Vagina (tissue), 2 donors: ENCODE results near the gene RUNX2. TPM values are rescaled to one million over a fixed set of nuclear protein-coding genes. Genes with fewer than 3 reads are reported as not detected.

ENCODE experiments used
- DNase-seq, 2 donors: peaks; one replicate each; pipeline ENCODE4 v3.0.0-alpha.2; 2017; ENCODE audit errors: extremely low spot score in 2 of 2
- H3K27ac ChIP-seq: fragments of 200-600 bp; sonication (generic); one replicate; pipeline ENCODE4 v1.5.1; 2019
- H3K27me3 ChIP-seq: fragments of 200-600 bp; sonication (generic); one replicate; pipeline ENCODE4 v1.5.1; 2019
- H3K36me3 ChIP-seq, 2 donors: fragments of 200-600 bp; sonication (generic); one replicate each; pipeline ENCODE4 v1.5.1; 2017 to 2019
- H3K4me1 ChIP-seq: fragments of 200-600 bp; sonication (generic); one replicate; pipeline ENCODE4 v1.5.1; 2019
- H3K4me3 ChIP-seq, 2 donors: fragments of 200-600 bp; sonication (generic); 1 replicate in 1 of 2; 2 replicates in 1 of 2; pipeline ENCODE4 v1.5.1; 2016 to 2019
- H3K9me3 ChIP-seq: fragments of 200-600 bp; sonication (generic); one replicate; pipeline ENCODE4 v1.5.1; 2019
- POLR2A ChIP-seq, 2 donors: fragments of 450-650 bp; IDR thresholded peaks; one replicate each; pipeline ENCODE4 v1.6.1; 2017; ENCODE audit warnings: antibody characterized with exemption in 2 of 2, mild to moderate bottlenecking in 2 of 2, moderate library complexity in 2 of 2
- POLR2AphosphoS5 ChIP-seq, 2 donors: sonication (generic); formaldehyde crosslinking; IDR thresholded peaks; one replicate each; pipeline ENCODE4 v1.9.0; 2017; ENCODE audit warnings: antibody characterized with exemption in 2 of 2, mild to moderate bottlenecking in 2 of 2, low read depth in 1 of 2; ENCODE audit not compliant: insufficient read depth in 1 of 2
- intact Hi-C: fragments of 100-400 bp; cut with DNase I; formaldehyde crosslinking; loops from one replicate; pipeline ENCODE4 v1.15.1; 2023
- total RNA-seq: library from RNA; depleted of rRNA; stranded (reverse); fragments of >200 nt; gene quantifications from one replicate; pipeline ENCODE4 v1.2.3, GENCODE V29; 2016
- TF ChIP-seq, protein P1 (sequence below), 3 experiments: fragments of 450-650 bp in 2 of 3; fragments of 200-600 bp in 1 of 3; sonication (generic) in 1 of 3; IDR thresholded peaks; one replicate each; pipeline ENCODE4 v1.5.1; 2017 to 2019; ENCODE audit warnings: antibody characterized with exemption in 3 of 3, mild to moderate bottlenecking in 2 of 3, moderate library complexity in 2 of 3

The RUNX2 gene
- total RNA-seq, 1 donor from 2014 or later, result 13.0 TPM

DNA sequence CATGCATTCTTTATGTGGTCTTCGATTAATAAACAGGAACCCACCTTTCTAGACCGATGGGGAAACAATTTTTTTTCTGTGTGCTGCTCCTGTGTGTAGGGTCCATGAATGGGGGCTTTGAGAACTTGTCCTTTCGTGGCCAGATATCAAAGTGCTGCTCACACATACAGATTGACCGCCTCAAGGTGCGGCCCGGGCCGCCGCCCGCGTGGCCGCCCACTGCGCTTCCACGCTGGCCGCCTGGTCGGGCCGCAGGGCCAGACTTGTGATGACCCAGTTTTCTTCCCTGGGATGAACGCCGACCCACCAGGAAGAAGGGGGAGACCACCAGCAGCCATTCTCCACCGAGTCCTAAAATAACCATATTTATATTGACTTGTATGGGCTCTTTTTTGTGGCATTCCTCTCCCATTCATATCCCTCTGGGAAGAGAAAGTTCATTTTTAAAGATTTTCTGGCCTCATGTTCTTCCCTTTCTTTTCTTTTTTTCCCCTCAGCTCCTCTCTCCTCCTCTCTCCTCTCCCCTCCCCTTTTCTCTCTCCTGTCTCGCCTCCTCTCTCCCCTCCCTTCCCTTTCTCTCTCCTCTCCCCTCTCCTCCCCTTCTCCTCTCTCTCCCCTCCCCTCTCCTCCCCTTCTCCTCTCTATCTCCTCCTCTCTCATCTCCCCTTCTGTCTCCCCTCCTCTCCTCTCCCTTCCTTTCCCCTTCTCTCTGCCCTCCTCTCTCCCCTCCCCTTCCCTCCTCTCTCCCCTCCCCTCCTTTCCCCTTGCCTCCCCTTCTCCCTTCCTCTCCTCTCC is 314.4 kb downstream of the RUNX2 start:
- no peak for DNase-seq
- Histone ChIP-seq H3K27ac (no peak overlapping the region), H3K27me3 (no peaks in the 10 kb centered on the region), H3K4me3 (no peak overlapping the region), H3K9me3 (no peaks in the 10 kb centered on the region), H3K36me3 (no peaks in the 10 kb centered on the region), H3K4me1 (no peaks in the 10 kb centered on the region)
- TF ChIP-seq, protein P1, sequence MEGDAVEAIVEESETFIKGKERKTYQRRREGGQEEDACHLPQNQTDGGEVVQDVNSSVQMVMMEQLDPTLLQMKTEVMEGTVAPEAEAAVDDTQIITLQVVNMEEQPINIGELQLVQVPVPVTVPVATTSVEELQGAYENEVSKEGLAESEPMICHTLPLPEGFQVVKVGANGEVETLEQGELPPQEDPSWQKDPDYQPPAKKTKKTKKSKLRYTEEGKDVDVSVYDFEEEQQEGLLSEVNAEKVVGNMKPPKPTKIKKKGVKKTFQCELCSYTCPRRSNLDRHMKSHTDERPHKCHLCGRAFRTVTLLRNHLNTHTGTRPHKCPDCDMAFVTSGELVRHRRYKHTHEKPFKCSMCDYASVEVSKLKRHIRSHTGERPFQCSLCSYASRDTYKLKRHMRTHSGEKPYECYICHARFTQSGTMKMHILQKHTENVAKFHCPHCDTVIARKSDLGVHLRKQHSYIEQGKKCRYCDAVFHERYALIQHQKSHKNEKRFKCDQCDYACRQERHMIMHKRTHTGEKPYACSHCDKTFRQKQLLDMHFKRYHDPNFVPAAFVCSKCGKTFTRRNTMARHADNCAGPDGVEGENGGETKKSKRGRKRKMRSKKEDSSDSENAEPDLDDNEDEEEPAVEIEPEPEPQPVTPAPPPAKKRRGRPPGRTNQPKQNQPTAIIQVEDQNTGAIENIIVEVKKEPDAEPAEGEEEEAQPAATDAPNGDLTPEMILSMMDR (IDR thresholded peaks at IDR 0.05), result no peak
- no peak for TF ChIP-seq POLR2A (IDR thresholded peaks at IDR 0.05)
- TF ChIP-seq POLR2AphosphoS5 (IDR thresholded peaks at IDR 0.05; ENCODE audit: insufficient read depth in 1 of 2, low read depth in 1 of 2), result no peak
- intact Hi-C loops, result no loop called here

DNA sequence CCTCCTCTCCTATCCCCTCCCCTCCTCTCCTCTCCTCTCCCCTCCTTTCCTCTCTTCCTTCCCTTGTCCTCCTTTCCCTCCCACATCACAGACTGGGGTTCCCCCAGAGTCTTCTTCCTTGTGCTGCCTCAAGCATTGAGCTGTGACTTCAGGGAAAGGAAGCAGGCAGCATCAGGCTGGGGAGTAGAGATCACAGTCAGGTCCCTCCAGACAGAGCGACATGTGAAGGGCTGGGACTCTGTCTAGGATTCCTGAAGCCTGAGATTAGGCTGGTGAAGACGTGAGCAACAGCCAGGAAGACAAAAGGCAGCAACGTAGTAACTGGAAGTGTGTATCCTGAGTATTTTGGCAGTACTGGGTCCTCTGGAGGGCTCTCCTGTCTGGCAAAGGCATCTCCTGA is 315.0 kb downstream of the RUNX2 start:
- Histone ChIP-seq H3K9me3 (no peaks in the 10 kb centered on the region), H3K27me3 (no peaks in the 10 kb centered on the region), H3K36me3 (no peaks in the 10 kb centered on the region), H3K27ac (no peak overlapping the region), H3K4me3 (no peak overlapping the region), H3K4me1 (no peaks in the 10 kb centered on the region)
- DNase-seq, result no peak
- TF ChIP-seq, protein P1 (IDR thresholded peaks at IDR 0.05), result no peak
- TF ChIP-seq POLR2AphosphoS5 (IDR thresholded peaks at IDR 0.05; ENCODE audit: insufficient read depth in 1 of 2, low read depth in 1 of 2) (no peak), POLR2A (IDR thresholded peaks at IDR 0.05) (no peak)
- intact Hi-C loops, result no loop called here

DNA sequence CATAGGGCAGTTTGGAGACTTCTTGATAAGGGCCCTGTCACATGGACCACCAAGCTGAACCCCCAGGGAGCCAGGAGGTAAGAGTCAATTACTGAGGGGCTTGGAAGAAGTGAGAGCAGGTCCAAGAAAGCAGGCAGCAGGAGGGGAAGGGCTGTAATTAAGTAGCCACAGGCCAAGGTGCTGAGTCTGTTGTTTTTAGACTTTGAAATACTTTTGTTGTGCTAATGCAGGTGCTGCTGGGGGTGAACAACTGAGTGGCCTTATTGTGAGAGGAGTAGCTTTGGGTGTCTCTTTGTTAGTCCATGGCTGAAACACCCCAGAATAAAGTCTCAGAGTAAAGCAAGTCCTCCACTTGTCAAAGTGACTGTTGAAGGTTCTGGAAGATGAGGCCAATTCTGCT is 316.6 kb downstream of the RUNX2 start:
- intact Hi-C loops, result no loop called here
- TF ChIP-seq POLR2AphosphoS5 (IDR thresholded peaks at IDR 0.05; ENCODE audit: insufficient read depth in 1 of 2, low read depth in 1 of 2) (no peak), POLR2A (IDR thresholded peaks at IDR 0.05) (no peak)
- TF ChIP-seq, protein P1 (IDR thresholded peaks at IDR 0.05), result no peak
- H3K4me3 ChIP-seq, result no peak overlapping the region
- H3K36me3 ChIP-seq, result no peaks in the 10 kb centered on the region
- no peaks in the 10 kb centered on the region for H3K27me3 ChIP-seq
- no peaks in the 10 kb centered on the region for H3K9me3 ChIP-seq
- H3K4me1 ChIP-seq, result no peaks in the 10 kb centered on the region
- H3K27ac ChIP-seq, result no peak overlapping the region
- DNase-seq, result no peak

- Histone ChIP-seq H3K36me3 (no peaks in the 10 kb centered on the region), H3K9me3 (no peaks in the 10 kb centered on the region), H3K27me3 (no peaks in the 10 kb centered on the region)
Observed at GRCh38 chr6:45645302-45645701, 317.2 kb downstream of the RUNX2 start.

More at GRCh38 chr6:45645302-45645701, 317.2 kb downstream of the RUNX2 start:
- no peaks in the 10 kb centered on the region for H3K4me1 ChIP-seq
- intact Hi-C loops, result no loop called here
- TF ChIP-seq, protein P1 (IDR thresholded peaks at IDR 0.05), result no peak
- no peak for TF ChIP-seq POLR2A (IDR thresholded peaks at IDR 0.05)
- TF ChIP-seq POLR2AphosphoS5 (IDR thresholded peaks at IDR 0.05; ENCODE audit: insufficient read depth in 1 of 2, low read depth in 1 of 2), result no peak
- no peak overlapping the region for H3K4me3 ChIP-seq
- H3K27ac ChIP-seq, result no peak overlapping the region
- DNase-seq, result no peak
